NCI-H774 (cell line): ENCODE data around the gene ZNF366.

Experiments used
- DNase-seq: peaks from one replicate; lab custom pipeline; 2025; lab: John Stamatoyannopoulos, UW

The ZNF366 gene

DNA sequence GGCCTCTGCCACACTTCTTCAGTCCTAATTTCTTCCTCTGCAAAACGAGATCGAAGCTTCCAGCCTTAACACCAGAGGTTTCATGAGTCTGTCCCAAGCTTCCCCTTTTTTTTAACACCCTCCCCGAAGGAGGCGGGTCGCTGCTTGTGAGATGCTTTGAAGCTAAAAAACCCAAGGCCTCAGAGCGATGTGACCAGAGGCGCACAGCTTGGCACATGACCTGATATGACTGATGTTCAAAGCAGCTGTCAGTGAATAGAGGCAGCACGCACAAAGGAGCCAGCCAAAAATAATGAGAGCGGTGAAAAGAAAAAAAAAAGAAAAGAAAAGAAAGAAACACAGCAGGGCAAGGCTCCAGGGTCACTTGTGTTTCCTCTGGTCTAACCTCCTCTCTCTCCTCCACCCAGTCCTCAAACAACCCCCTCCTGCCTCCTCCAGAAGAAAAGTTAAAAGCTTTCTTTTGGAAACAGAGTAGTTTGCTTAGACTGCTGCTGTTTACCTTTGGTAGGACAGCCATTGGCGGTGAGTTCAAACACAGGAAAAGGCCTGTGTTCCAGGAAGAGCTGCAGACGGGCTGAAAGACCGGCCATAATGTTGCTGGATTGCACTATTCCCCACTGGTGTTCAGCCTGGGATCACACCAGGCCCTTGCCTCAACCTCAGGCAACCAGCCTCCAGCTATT, 10.9 kb upstream of the ZNF366 start:
- DNase-seq, result no peak

DNA sequence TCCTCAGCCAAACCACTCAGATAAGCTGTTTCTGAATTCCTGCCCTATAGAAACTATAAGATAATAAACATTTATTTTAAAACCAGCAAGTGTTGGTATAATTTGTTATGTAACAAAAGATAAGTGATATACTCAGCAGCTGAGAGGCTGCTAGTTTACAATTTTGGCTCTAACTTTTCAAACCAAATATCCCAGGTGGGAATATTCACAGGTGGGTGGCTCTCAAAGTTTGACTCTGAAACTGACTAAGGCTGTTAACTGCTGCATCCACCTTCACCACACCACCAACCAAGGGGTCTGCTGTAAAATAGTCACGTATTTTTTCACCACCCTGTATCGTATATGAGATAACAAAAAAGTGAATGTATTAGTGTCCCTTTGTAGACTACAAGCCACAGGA, 9.7 kb upstream of the ZNF366 start:
- DNase-seq, result no peak

GRCh38 chr5:72515211-72515610, 8.0 kb upstream of the ZNF366 start:
- DNase-seq, result no peak

DNA sequence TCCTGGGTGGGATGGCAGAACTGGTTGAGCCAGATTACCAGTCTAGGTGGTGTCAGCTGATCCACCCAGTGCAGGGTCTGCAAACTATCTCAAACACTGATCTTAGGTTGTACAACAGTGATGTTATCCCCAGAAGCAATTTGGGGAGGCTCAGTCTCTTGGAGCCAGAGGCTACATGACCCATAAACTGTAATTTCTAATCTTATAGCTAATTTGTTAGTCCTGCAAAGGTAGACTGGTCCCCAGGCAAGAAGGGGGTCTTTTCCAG, 5.3 kb upstream of the ZNF366 start:
- DNase-seq, result no peak

- DNase-seq, result no peak
These were observed 4.8 kb upstream of the ZNF366 start for GRCh38 chr5:72511774-72512592.

DNA sequence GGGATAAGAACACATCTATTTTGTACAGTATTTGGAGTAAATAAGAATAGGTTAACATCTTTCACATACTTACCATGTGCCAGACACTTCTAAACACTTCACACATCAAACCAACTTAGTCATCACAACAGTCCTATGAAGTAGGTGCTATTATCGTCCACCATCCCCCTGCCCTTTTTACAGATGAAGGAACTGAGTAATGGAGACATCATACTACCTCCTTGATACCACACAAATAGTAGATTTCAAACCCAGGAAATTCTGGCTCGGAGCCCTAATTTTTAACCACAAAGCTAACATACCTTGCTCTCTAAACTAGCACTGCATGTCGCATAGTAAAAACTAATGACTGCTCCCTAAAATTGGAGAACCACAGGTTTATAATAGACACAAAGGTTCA, 4.2 kb upstream of the ZNF366 start:
- no peak for DNase-seq

DNA sequence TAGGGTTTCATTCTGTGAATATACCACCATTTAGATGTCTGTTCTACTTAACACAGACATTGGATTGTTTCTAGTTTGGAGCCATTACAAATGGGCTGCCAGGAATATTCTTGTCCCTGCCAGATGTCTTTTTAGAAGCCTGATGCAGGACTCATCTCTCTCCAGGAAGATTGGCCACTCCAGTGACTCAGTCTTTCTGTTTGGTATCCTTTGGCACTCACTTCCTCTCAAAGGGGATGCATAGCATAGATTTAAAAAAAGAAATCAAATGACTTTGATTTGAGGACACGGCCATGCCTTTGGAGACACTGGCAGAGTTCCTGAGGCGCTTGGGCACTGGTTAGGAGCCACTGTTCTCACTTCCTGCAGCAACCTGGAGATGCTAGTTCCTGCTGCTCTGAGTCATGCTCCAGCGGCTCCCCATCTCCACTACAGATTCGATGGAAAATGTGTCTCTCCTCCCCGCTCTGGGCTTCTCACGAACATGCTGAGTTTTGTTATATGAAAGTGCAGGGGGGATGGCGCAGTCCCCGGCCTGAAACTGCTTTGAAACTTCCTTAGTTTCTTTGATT, 3.5 kb upstream of the ZNF366 start:
- no peak for DNase-seq

GRCh38 chr5:72509401-72509800, 2.2 kb upstream of the ZNF366 start:
- DNase-seq, result no peak

DNA sequence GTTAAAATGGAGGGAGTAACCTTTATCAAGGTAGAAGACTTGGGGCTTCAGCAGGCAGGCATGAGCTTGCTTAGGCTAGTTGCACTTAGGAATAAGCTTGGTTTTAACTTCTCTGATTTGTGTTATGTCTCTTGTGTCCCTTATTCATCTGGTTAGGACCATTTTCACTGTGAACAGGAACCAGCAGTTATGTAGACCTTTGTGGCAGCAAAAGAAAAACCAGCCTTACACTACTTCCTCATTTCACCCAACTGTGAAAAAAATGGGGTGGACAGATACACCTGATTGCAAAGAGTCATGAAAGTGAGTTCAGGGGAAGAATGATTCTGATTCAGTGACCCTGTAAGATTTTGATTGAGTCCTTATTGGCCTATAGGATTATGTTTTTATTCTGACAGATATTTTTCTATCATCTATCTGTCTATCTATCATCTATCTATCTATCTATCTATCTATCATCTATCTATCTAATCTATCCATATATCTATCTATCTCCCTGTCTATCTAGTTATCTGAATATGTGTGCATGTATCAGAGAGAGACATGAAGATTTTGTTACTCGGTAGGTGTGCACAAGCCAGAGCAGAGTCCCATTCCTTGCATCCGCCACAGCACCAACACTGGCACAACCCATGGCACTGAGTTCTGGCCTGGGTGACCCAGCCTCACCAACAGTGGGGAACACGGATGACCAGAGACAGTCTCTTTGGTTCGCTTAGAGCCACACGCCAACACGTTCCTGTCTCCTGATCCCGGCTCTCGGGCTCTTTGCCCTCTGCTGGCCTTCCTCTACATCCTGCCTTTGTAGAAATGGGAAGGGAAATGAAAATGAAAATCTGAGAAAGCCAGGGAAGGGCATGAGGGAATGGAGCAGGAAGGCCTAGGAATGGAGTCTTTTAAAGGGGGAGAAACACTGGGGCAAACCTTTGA, 1.3 kb upstream of the ZNF366 start:
- DNase-seq, result no peak

- no peak for DNase-seq
These were observed 663 bp upstream of the ZNF366 start for GRCh38 chr5:72507907-72508238.

GRCh38 chr5:72506158-72506549, 1.1 kb downstream of the ZNF366 start:
- DNase-seq, result no peak

DNA sequence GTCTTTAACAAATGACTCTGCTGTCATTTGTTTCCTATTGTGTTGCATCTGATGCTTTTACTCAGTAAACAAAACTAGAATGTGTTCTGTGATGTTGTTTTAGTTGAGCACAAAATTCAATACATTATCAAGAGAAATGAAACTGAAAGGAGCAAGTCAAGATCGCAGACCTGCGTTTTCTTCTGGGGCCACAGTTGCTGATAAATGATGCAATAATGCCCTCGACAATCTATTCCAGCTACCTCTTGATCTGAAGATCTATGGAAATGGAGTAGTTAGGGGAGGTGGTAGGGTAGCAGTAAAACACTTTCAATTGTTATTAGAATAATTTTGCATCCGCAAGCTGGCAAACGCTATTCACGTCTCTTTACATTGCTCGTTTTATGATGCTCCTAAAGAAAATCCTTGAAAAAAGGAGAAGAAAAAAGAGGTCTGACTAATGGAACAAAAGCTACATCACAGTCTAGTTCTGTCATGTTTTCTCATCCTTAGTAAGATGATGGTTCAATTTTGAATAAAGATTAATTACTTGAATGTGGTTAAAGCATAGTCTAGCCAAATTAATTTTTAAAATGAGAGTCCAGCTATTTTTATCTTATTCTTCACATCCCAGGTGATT, 1.6 kb downstream of the ZNF366 start:
- DNase-seq, result no peak

DNA sequence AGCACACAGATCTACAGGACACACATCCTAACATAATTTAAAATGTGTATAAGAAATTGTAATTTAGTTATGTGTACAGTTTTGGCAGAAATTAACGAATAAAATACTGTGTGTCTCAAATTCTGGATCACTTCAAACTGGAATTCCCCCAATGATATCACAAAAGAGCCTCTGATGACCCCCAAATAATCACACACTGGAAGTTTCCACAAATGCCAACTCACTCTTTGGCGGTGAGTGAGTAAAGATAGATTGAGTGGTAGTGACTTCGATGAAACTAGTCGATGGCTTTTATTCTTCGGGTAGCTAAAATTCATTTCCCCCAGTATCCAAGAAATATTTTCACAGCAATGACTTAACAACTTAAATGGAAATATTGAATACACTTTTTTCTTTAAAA, 2.2 kb downstream of the ZNF366 start:
- DNase-seq, result no peak

DNA sequence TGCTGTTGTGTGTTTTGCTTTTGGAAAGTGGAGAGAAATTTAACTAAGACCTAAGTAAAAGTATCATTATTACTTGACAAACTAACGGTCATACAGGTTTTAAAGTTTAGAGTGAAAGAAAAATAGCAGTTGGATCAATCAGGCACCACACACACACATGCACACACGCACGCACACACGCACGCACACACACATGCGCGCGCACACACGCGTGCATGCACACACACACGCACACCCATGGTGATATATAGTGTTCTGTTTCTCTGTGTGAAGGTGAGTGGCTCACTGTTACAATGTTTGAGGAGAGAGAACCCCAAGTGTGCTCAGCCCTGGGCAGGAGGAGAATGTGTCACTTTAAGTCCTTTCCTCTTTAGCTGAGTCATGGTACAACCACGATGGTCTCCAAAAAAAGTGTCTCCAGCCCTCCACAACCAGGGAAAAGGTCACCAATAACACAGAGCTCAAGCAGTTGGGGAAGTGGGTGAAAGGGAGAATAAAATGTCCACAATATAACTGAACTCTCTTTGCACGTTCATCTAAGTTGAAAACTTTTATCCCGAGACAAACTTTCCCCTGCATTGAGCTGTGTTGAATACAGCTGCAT, 3.2 kb downstream of the ZNF366 start:
- no peak for DNase-seq

DNA sequence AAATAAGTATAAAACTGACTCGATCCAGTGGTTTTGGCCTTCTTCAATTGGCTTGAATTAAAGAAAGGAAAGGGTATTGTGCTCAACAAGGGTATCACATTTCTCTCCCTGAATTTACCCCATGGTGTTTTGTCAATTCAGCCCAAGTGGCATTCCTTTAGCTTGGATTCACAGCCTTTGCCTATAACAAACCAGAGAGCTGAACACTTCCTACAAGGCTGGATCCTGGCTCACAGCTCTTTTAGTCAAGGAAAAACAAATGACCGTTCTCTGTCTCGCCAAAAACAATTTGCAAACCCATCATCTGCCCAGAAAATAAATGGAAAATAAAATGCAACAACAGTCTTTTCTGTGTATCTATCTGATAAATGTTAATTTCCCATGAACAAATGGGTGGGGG, 5.7 kb downstream of the ZNF366 start:
- no peak for DNase-seq

- no peak for DNase-seq
These were observed 7.5 kb downstream of the ZNF366 start for GRCh38 chr5:72499730-72500129.

- DNase-seq, result no peak
These were observed 8.1 kb downstream of the ZNF366 start for GRCh38 chr5:72499090-72499489.

- DNase-seq, result no peak
These were observed 8.9 kb downstream of the ZNF366 start for GRCh38 chr5:72498284-72498683.

DNA sequence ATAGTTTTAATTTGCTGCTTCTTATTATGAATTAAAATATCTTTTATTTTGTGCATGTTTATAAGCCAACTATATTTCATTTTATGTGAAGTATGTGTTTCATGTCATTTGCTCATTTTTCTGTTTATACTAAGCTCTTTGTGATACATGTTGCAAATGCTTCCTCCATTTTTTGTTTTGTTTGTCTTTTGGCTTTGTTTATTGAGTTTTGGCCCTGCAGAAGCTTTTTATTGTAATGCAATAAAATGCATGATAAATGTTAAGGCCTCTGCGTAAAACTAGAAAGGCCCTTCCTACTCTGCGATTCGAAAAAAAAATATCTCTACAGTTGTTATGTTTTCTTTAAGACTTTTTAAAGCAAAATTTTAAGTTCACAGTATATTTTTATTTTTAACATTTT, 9.4 kb downstream of the ZNF366 start:
- DNase-seq, result no peak

DNA sequence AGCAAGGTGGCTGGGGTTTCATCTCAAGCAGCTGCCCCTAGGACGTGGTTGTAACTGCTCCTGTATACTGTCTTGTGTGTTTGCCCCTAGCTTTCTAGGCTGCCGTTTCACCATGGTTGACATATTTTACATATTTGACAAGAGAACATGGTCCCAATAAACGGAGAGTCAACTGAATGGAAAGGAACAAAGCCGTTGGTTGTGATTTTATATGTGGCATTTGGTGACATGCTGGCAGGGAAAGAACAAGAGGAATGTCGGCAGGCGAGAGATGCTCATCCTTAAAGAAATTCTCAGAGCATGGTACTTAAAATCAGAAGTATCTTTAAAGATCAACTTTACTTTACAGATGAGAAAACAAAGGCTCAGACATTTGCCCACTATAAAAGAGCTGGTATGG, 11.8 kb downstream of the ZNF366 start:
- DNase-seq, result no peak

DNA sequence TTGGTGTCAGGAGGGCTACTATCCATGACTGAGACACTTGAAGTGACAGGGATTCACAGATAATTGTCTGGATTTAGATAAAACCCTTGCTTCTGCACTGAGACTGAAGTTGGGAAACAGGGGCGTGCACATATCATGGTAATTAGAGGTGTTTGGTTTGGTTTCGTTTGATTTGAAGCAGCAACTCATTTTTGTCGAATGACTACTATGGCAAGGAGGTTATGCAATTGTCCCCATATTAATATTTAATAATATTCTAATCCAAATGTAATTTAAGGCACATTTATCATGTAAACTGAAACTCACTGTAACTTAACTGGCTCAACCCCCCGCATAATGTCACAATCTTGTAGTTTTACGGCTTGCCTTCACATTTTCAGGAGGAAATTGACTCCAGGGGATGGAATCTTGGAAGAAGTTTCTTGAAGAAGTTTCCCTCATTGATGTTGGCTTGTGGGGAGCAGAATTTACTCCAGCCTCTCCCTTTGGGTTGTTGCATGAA, 12.5 kb downstream of the ZNF366 start:
- DNase-seq, result no peak

GRCh38 chr5:72489536-72489935, 17.7 kb downstream of the ZNF366 start:
- no peak for DNase-seq
